CD4-positive, alpha-beta T cell treated with Interleukin-15 for 1 hour (primary cell): ENCODE measurements around the gene KRTAP5-1.

ENCODE experiments used
- DNase-seq: peaks from one replicate; pipeline ENCODE4 v3.0.0-alpha.2; 2020

Gene KRTAP5-1

DNA sequence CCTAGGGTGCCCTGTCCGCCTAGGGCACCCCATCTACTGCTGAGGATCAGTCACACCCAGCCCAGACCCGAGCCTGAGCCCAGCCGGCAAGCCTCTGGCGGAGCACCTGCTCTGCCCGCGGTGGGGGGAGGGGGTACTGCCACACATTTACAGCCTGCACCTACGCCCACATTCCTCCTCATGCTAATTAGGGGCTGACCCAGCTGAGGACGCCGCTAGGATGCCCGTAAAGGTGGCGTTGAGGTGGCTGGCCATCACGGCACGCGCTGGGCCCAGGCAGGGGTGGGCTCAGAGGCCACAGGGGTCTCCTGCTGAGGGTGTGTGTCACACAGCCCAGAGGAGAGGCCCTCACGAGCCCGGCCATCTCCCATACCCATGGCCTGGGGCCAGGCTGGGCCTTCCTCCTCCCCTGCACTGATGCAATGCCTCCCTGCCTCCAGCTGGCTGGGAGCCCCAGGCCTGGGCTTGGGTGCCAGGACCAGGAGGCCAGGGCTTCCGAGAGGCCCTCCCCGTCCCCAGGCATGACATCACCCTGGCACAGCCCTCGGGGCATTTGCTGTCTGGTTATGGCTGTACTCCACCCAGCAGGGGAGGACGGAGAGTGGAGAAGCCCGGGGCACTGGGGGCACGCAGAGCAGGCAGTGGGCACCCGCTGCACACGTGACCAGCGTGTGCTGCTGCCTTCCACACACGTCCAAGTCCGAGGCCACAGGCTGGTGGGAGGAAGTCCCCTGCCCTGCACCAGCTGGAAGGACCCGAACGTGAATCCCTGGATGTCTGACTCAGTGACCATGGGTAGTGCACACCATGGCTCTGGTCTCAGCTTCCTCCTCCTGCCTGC, 25.8 kb downstream of the KRTAP5-1 start:
- no peak for DNase-seq

DNA sequence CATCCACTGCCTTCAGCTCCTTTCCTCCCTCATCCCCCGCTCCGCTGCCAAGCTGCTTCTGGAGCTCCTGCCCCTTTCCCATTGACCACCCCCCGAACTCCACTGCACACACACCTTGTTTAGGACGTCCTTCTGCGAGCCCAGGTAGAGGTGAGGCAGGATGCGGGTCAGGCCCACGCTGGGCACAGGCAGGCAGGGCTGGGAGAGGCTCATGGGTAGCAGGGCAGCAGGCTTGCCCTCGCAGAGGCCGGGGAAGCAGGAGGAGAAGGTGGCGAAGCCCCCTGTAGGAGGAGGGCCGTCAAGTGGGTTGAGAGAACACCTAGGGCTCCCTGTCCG, 26.3 kb downstream of the KRTAP5-1 start:
- DNase-seq, result no peak

DNA sequence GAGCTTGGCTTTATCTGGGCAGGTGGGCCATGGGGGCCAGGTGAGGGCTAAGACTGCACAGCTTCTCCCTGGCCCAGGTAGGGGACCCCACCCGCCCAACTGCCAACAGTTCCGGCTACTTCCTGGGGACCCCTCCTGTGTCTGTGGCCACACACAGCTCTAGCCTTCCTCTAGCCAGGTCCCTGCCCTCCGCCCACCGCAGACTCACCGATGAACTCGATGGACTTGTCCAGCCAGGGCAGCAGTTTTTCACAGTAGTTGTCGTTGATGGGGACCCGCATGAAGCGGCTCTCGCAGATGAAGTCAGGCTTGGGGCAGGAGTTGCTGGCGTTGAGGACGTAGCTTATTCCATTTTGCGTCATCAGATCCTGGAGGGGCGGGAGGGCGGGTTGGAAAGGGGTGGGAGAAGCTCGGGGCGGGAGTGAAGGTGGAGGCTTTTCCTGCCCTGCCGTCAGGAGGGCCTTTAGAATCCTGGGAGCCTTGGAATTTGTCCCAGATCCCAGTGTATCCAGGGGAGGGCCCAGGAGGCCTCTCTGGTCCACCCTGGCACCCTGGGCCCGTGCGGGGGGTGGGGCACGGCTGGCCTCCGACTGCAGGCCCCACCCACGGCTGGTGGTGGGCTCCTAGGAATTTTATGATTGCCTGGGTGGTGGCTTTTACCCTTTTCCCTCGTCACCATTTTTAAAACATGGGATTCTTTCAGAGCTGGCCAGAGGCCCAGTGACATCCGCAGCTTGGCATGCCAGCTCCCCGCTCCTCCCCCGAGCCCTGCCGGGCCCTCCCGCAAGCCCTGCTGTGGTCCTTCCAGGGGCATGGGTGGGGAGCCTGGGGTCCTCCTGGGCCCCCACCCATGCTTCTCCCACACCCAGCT, 26.9 kb downstream of the KRTAP5-1 start:
- DNase-seq, result no peak

DNA sequence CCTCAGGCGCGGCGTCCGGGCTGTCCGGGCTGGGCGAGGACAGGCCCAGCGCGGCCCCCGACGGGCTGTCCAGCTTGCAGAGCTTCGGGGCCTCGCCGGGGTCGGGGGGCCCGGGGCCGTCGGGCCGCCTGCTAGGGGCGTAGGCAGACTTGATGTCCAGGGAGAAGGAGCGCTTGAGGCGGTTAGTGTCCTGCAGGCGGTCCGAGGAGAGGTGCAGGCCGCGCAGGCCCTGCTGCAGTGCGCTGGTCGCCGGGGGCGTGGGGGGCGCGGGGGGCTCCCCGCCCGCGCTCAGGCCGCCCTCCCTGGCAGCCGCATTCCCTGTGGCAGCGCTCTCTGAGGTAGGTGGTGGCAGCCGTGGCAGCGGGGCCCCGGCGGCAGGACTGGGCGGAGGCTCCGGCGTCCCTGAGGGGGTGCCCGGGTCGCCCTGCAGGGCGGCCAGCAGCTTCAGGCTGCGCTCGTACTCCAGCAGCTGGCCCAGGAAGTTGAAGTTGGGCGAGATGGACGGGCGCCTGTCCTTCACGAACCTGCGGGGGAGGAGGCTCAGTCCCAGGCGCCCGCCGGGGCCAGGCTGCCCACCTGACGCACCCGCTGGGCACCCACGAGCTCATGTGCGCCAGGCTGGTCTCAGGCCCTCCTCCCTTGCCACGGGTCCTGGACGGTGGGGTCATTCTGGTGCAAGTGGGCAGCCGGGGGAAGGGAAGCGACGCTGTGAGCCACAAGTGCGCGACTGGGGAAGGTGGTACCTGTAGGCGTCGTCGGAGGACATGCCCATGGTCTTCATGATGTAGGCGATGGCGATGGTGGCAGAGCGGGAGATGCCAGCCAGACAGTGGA, 27.8 kb downstream of the KRTAP5-1 start:
- DNase-seq, result no peak

DNA sequence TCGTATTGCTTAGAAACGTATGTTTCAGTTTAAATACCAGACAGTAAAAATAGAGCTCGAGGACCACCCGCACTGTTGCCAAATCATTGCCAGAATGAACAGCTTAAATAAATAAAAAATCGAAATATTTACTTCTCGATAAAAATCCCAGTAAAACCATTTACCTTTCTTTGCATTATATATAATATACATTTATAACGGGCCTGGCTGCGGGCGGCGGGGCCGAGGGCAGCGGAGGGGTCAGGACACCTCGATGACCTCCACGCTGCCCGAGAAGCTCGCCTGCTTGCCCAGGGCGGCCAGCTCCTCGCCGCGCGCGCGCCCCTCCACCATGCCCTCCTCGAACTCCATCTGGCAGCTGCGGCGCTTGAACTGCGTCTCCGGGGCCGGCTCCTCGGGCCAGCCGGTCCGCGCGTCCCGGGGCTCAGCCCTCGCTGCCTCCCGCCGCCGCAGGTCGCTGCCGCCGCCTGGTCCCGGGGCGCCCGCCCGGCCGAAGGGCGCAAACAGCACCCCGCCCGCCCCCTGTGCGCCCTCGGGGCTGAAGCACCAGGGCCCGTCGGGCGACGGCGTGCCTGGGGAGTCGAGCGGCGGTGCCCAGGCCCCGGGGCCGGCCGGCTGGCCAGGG, 28.7 kb downstream of the KRTAP5-1 start:
- no peak for DNase-seq

DNA sequence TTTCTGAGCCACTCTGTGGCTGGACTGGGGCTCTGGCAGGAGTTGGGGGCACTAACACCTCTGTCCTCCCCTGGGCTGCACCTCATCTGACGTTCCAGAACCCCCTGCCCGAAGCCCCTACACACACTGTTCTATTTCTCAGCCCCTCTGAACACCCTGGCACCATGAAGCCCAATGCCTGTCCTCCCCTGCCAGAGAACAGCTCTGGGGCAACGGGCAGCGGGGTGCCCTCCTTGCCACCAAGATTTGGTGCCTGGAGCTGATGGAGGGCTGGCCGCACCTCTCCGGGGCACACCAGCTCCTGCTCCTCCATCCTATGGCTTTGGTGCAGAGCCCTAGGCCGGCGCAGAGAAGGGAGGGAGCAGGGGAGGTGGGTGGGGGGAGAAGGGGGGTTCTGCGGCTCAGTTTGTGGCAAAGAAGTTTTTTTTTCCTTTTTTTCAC, 29.4 kb downstream of the KRTAP5-1 start:
- no peak for DNase-seq

DNA sequence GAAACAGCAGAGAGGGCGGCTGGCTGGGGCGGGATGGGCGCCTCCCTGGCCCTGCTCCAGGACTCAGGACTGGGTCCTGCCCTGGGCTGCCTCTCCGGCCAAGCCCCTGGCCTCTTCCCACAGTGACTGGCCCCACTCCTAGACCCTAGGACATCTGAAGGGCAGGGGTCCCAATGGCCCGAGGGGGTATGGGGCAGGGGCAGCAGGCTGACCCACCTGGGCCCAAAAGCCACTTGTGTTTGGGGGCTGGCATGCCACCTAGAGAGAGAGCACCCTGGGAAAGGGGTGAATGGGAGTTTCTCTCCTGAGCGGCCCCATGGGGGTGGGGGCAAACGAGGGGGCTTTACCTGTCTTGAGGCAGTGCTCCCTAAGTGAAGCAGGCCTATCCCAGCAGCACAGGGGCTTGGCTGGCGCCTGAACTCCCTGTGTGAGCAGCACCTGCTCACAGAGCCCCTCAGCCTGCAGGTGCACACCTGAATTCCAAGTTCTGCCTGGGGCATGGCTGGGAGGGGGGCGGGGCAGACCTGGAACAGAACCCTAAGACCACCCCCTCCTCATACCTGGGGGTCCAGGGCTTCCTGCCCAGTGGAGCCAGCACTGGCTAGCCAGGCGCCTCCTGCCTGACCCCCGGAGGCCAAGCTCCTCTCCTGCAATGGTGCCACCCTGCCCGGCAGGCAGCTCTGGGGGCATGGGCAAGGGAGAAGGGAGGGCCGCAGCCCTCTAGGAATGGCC, 29.9 kb downstream of the KRTAP5-1 start:
- DNase-seq, result no peak

DNA sequence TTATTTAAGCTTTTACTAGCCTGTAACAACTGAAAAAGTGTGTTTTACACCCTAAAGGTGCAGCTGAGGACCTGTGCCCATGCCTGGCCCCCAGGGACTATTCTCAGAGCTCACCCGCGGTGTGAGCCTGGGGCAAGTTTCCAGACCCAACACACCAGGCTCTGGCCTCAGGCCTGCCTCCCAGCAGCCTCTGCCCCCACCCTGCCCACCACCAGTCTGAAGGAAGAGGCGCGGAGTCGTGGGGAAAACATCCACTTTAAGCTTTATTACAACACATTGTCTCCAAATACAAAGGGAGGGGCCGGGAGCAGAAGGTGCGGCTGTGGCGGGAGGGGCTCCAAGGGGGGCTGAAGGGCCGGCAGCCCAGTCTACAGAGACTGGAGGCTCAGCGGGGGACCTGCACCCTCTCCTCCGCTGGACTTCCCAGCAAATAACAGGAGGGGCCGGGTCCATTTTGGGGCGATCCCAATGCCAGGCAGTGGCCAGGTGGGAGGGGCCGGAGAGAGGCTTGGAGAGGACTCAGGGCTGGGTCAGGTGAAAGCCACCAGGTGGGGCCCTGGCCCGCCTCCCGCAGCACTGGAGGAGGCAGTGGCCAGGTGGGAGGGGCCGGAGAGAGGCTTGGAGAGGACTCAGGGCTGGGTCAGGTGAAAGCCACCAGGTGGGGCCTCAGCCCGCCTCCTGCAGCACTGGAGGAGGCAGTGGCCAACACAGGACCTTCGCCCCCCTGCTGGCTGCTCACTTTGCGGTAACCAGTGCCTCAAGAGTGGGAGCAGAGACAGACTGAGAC, 31.1 kb downstream of the KRTAP5-1 start:
- no peak for DNase-seq

DNA sequence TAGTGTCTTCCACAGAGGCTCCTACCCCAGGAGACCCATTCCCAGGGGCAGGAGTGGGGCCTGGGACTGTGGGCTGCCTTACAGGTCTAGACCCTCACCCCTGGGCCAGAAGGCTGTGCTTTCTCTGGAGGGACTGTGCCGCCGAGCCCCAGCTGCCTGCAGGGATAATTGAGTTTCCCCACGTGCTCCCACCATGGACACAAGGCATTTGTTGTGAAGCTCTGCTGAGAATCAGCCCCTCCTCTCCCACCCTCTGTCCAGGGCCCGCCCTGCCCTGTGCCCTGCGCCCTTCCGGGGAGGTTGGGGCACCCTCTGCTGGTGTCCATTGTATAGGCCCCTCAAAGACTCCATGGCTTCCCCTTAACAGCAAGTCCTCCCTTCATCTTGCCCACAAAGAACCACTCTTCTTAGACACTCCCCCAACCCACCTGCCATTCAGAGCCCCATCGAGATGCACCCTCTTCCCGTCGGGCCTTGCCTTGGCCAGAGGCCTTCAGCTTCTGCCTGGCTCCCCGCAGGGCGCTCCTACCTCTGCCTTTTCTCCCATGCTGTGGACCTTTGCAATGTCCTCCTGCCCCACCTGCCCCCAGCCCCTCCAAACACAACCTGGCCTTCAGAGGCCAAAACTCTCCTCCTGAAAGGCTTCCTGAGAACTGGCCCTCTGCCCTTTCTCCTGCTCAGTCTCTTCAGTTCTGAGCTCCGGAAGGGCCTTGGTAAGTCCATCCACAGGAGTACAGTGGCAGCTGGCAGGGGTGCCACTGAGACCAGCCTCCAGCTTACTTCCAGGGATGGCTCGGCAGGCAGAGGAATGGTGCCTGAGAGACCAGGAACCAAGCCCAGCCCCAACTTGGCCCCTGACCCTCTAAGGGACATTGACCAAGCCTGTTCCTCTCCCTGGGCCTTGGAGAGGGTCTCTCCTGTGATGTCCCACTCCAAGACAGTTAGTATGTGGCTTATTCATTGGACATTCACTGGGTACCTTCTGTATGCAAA, 35.4 kb downstream of the KRTAP5-1 start:
- DNase-seq, result no peak

DNA sequence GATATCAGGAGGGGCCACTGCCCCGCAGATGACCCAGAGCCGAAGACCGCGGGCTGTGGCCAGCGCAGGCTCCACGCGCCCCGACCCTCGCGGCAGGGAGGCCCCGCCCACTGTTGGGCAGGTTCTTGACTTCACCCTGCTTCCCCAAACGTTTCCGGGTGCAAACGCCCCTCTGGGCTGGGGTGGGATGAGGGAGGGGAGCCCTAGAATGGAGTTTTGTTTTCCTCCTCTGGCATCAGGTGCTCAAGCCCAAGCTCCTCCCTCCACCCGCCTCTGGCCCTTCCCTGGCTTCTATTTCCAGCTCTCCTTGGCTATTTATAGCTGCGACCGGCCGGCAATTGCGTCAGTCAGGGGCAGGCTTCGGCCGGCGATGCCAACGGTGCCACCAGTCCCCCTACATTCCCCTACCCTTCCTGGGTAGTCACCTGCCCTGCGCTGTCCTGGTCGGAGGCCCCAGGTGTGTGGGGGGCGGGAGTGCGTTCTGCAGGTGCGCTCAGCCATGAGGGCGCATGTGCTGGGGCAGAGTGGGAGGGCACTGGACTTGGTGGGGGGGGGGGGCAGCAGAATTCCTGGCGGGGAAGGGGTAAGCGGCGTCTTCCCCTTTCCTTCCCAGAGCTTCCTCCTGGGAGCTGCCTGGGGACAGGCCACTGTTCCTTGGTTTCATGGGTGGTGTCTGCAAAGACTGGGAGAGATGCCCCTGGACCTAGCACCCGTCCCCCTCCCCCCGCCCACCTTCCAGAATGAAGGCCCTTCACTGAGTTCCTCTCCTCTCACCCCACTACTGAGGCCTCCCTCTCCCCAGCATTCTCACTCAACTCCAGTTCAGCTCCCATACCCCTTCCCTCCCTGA, 36.6 kb downstream of the KRTAP5-1 start:
- DNase-seq, result no peak

DNA sequence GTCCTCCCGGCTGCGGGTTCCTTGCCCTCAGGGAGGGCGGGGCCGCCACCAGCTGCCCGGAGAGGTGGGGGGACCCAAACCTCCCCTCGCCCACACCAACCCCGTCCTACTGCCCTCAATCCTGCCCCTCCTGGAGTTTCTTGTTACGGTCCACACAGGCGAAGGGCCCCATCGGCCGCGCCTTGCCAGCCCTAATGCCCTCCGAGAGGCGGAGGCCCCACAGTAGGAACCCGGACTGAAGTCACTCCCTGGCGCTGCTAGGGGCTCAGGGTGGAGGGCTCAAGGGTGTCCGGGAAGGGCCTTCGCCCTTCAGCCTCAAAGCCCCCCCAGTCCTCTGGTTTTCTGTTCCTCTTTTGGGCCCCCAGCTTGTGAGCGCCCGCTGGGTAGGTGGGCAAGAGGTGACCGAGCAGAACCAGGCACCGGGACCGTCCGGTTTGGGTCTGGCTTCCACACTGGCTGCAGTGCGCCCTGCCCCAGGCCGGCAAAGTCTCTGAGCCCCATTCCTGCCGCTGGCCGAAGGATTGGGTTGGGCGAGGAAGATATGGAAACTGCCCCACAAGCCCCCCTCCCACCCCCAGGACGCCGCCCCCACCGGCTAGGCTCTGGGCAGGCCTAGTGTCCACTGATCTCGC, 37.5 kb downstream of the KRTAP5-1 start:
- DNase-seq, result no peak

DNA sequence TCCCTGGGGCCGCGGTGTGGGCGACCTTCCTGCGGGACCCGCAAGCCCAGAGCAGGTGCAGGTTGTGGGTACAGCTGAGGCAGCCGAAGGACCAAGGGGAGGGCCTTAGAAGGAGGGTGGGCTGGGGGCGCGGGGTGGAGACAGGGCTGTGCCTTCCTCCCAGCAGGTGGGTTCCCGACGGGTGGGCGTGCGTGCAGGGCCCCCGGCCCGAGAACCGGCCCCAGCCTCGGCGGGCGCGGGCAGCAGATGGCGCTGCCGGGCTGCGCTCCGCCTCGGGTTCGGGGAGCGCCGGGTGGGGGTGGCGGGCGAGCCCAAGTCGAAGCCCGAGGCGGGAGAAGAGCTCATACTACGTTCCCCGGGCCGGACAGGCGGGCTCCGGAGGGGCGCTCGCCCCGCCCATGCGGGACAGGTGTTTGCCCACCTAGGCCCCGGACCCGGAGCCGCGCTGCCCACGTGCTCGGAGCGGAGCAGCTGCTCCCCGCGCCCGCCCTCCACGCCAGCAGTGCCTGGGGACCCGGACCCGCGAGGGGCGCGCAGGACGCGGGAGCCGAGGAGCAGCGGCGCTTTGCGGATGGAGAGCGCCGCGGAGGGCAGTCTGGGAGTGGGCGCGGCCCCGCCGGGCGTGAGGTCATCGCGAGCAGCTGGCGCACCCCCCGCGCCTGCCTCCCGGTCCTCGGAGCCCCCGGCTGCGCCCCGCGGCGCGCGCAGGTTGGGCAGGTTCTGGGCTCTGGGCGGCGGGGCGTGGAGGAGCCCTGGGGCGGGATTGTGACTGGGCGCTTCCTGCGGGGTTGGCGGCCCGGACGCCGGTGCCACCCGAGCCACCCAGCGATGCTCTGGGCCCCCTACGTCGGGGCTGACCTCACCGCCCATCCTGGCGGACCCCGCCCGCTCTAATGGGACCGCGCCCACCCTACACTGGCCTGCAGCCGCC, 38.3 kb downstream of the KRTAP5-1 start:
- peak; percentile 42 for DNase-seq

DNA sequence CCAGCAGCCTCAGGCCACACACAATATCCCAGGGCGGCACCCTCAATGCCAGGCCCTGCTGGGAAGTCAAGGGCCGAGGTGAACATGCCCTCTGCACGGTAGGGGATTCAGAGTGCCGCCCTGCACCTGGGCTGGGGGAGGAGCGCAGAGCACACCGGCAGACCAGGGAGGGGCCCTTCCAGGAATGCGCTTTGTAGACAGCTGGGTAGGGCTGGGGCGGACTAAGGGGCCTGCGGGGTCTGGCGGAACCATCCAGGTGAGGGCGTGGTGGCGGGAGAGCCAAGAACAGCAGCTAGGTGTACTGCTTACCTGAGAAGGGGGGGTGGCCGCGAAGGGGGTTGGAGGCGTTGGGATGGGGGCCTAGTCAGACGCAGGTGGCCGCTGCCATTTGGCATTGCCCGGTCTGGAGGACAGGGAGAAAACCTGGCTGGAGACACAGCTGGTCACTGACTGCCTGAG, 39.0 kb downstream of the KRTAP5-1 start:
- DNase-seq, result no peak

DNA sequence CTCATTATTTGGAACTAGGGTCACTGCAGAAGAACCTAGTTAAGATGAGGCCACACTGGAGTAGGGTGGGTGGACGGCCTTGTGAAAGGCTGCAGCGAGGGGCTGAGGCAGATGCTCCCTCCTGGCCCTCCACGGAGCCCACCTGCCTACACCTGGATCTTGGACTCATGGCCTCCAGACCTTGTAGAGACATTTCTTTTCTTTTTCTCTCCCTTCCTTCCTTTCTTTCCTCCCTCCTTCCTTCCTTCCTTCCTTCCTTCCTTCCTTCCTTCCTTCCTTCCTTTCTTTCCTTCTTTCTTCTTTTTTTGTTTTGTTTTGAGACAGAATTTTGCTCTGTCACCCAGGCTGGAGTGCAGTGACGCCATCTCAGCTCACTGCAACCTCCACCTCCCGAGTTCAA, 39.7 kb downstream of the KRTAP5-1 start:
- DNase-seq, result no peak

DNA sequence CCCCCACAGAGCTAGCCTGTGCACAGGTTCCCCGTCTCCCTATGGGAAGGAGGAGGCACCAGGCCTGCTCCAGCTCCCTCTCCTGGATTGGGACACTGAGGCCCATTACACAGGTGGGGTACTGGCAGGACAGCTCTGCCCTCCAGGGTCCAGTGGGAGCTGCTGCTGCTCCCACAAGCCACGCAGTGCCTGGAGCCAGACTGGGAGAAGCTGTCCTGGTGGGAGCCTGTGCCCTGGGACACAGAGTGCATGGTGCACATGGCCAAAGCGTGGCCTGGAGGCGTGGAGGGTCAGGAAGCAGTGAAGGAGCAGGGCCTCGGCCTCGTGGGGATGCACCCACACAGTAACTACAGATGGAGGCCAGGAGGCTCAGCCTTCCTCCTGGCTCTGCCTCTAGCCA, 40.5 kb downstream of the KRTAP5-1 start:
- DNase-seq, result no peak

DNA sequence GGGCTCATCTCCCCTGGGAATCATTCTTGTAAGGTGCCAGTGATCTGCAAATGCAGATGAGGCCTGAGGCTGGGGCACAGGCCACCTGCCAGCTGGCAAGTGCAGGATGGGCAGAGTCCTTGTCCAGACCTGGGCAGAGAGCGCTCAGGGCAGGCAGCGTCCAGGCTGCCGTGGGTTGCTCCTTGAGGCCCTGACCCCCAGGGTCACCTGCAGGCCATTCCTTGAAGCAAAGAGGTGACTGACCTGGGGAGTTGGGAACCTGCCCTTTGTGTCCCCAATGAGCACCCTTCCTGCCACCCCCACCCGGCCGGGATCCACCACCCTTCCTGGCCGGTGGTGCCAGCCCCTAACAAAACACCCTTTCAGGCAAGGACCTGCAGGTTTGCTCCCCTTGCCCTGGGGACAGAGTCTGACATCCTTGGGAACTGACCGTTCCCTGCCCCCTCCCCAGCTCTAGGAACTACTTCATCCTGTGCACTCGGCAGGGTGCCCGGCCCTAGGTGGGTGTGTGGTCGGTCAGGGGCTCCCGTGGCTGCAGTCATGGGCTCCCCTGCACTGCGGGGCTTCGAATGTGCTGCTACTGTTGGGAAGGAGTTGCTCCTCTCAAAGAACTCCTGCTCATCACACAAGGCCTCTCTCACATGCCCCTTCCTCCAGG, 41.3 kb downstream of the KRTAP5-1 start:
- no peak for DNase-seq

DNA sequence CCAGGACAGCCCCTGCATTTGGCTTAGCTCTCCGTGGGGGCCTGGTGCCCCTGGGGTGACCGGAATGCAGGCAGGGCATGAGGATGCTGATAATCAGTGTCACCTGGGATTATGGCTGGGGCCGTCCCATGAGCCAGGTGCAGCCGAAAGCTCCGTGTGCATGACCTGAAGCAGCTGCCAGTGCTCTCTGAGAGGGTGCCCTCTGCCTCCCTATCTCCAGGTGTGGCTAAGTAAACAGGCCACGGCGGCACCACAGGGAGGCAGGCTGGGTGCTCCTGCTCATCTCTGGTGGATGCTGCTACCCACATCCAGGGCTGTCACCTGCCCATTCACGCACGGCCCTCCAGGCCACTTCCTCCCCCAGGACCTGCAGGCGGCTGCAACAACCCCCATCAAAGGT, 42.8 kb downstream of the KRTAP5-1 start:
- no peak for DNase-seq
